RKO (cell line): ENCODE results near the gene ACOT11.

Experiments
- DNase-seq: peaks from one replicate; pipeline ENCODE4 v3.0.0-alpha.2; 2016; ENCODE audit warnings: low spot score

The ACOT11 gene

DNA sequence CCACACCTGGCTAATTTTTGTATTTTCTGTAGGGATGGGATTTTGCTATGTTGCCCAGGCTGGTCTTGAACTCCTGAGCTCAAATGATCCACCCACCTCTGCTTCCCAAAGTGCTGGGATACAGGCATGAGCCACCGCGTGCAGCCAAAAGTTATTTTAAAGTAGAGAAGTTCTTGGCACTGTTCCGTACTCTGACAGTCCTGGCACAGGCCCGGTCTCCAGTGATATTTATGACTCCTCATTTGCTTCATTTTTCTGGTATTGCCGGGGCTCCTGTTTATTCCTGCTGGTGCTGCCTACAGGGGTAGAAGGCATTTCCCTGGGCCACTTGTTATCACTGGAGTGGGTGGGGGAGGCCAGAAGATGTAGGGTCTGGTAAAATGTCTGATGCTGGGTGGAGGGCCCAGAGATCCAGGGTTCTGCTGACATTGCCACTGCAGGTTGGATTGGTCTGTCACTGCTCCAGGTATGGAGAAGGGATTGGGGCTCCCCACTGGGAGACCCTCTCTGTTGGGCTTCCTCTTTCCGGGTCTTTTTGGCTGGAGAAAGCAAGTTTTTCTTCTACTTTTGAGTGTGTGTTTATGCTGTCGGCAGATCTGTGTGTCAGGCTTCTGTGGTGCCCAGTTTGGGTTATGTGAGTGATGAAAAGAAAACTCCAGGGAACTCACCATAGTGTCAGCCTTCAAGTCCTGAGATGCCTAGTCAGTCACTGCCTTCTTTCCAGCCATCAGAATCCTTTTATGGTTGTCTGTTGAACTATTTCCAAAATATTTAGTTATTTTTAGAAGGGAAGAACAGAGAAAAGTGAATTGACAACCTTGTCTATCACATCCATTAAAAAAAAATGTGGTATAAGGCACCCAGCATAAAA lies 98.0 kb downstream of the ACOT11 start:
- DNase-seq, result no peak

GRCh38 chr1:54649130-54649898 lies 101.3 kb downstream of the ACOT11 start:
- no peak for DNase-seq

DNA sequence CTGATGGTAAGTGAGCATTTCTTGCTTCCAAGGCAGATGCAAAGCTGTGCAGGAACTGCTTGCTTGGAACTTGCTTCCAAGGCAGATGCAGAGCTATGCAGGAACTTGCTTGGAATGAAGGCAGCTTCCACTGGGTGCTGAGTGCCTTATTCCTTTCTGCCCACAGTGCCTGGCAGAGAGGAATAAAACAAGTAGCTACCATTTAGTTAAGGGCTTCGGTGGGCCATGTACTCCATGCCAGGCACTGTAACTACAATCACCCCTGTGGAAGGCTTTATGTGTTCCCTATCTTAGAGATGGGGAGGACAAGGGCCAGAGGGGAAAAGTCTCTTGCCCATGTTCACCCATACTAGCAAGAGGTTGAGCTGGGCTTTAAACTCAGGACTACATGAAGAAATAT lies 101.9 kb downstream of the ACOT11 start:
- no peak for DNase-seq

GRCh38 chr1:54650417-54650816 lies 102.4 kb downstream of the ACOT11 start:
- no peak for DNase-seq

DNA sequence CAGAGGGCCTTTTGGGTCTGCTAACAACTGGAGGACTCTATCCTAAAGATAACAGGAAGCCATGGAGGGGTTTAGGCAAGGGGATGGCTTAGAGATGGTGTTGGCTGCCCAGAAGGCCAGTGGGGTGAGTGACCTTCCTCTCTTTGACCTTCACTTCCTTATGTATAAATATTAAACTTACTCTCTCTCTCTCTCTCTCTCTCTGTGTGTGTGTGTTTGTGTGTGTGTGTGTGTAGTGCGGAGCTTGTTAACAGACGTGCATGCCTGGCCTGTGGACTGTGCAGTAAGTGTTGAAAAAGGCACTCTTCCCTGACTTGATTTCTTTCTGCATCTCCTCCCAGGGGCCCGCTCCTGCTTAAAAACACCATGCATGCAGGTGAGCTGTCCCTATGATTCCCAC lies 103.6 kb downstream of the ACOT11 start:
- no peak for DNase-seq

GRCh38 chr1:54652168-54652567 lies 104.1 kb downstream of the ACOT11 start:
- DNase-seq, result no peak

DNA sequence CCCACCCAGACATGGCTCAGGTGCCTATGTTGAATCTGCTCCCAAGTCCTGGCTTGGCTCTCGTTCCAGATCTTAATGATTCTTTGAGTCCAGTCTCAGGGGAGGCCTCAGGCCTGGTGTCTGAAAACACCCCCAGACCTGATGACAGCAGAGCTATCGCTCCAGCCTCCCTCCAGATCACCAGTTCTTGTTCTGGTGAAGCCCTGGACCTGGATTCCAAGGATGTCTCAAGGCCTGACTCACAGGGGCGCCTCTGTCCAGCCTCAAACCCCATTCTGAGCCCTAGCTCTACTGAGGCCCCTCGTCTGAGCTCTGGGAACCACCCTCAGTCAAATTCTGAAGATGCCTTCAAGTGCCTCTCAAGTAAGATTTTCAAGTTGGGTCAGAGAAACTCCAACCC lies 105.0 kb downstream of the ACOT11 start:
- DNase-seq, result no peak

GRCh38 chr1:54658164-54658913 lies 110.3 kb downstream of the ACOT11 start:
- no peak for DNase-seq
